ENCODE results near the gene ZNF506. TPM values are rescaled to one million over a fixed set of nuclear protein-coding genes. Genes with fewer than 3 reads are reported as not detected.

The ZNF506 gene
- total and polyA plus RNA-seq, 2 experiments from 2014 or later, result 26.0 to 42.1 TPM

DNA sequence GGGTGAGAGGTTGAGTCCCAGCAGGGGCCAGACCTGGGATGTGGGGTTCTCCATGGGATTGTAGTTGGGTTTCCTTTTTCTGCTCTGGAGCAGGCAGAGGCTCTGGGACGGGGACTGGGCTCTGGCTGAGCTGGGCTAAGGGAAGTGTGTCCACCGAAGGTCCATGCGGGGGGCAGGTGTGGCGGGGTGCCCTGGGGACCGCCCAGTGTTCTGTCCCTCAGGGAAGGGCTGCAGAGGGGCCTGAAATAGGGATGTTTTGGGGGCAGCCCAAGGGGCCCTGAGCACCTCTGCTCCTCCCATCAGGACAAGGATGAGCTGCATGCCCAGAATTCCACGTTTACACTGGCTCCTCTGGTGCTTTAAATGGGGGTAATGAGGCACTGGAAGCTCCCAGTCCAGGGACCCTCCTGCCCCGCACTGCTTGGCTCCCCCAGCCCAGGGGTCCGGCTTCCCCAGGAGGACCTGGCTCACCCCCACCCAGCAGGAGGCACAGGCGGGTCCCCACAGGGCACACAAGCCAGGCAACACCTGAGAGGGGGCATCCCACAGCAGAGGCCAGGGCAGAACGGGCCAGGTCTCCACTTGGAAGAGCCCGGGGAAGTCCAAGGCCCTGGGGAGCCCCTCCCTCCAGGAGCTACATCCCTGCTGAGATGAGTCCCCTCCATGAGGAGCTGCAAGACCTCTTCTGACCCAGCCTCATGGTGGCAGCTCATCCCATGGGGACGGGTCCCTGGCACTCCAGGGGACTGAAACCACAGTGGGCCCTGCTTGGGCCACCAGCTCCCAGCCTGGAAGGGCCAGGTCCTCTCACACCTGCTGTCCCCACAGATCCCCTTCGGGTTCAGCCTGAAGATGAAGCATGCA is 74.0 kb downstream of the ZNF506 start:
- Mint-ChIP-seq H3K4me3 (no peak overlapping the region), H3K9me3 (peaks cover 7% of the 10 kb centered on the region; the same call in 1 of the 3 replicates), H3K4me1 (no peaks in the 10 kb centered on the region), H3K27me3 (ENCODE audit: insufficient read depth, low read depth, poor library complexity) (peaks cover 6% of the 10 kb centered on the region), H3K27ac (no peak overlapping the region), H3K36me3 (ENCODE audit: low read depth) (no peaks in the 10 kb centered on the region; the same call in 2 of the 3 replicates)
- Histone ChIP-seq H3K9me2 (ENCODE audit: insufficient read depth) (0 out of 2 replicates have a peak, but pooled peaks cover 2% of the 10 kb centered on the region), H3K27ac (ENCODE audit: low read depth) (no peak overlapping the region), H4K20me1 (replicated peaks; ENCODE audit: insufficient read depth) (no peaks in the 10 kb centered on the region), H2AFZ (no peak overlapping the region), H3K4me1 (ENCODE audit: insufficient read depth) (no peaks in the 10 kb centered on the region), H3K36me3 (ENCODE audit: insufficient read depth) (no peaks in the 10 kb centered on the region), H3F3A (replicated peaks; ENCODE audit: low read depth) (no peaks in the 10 kb centered on the region), H3K4me3 (no peak overlapping the region), H3K27me3 (ENCODE audit: insufficient read depth) (no peaks in the 10 kb centered on the region), H3K4me2 (no peak overlapping the region), H3K79me2 (replicated peaks; ENCODE audit: insufficient read depth) (no peaks in the 10 kb centered on the region)
- TF ChIP-seq, protein P1, sequence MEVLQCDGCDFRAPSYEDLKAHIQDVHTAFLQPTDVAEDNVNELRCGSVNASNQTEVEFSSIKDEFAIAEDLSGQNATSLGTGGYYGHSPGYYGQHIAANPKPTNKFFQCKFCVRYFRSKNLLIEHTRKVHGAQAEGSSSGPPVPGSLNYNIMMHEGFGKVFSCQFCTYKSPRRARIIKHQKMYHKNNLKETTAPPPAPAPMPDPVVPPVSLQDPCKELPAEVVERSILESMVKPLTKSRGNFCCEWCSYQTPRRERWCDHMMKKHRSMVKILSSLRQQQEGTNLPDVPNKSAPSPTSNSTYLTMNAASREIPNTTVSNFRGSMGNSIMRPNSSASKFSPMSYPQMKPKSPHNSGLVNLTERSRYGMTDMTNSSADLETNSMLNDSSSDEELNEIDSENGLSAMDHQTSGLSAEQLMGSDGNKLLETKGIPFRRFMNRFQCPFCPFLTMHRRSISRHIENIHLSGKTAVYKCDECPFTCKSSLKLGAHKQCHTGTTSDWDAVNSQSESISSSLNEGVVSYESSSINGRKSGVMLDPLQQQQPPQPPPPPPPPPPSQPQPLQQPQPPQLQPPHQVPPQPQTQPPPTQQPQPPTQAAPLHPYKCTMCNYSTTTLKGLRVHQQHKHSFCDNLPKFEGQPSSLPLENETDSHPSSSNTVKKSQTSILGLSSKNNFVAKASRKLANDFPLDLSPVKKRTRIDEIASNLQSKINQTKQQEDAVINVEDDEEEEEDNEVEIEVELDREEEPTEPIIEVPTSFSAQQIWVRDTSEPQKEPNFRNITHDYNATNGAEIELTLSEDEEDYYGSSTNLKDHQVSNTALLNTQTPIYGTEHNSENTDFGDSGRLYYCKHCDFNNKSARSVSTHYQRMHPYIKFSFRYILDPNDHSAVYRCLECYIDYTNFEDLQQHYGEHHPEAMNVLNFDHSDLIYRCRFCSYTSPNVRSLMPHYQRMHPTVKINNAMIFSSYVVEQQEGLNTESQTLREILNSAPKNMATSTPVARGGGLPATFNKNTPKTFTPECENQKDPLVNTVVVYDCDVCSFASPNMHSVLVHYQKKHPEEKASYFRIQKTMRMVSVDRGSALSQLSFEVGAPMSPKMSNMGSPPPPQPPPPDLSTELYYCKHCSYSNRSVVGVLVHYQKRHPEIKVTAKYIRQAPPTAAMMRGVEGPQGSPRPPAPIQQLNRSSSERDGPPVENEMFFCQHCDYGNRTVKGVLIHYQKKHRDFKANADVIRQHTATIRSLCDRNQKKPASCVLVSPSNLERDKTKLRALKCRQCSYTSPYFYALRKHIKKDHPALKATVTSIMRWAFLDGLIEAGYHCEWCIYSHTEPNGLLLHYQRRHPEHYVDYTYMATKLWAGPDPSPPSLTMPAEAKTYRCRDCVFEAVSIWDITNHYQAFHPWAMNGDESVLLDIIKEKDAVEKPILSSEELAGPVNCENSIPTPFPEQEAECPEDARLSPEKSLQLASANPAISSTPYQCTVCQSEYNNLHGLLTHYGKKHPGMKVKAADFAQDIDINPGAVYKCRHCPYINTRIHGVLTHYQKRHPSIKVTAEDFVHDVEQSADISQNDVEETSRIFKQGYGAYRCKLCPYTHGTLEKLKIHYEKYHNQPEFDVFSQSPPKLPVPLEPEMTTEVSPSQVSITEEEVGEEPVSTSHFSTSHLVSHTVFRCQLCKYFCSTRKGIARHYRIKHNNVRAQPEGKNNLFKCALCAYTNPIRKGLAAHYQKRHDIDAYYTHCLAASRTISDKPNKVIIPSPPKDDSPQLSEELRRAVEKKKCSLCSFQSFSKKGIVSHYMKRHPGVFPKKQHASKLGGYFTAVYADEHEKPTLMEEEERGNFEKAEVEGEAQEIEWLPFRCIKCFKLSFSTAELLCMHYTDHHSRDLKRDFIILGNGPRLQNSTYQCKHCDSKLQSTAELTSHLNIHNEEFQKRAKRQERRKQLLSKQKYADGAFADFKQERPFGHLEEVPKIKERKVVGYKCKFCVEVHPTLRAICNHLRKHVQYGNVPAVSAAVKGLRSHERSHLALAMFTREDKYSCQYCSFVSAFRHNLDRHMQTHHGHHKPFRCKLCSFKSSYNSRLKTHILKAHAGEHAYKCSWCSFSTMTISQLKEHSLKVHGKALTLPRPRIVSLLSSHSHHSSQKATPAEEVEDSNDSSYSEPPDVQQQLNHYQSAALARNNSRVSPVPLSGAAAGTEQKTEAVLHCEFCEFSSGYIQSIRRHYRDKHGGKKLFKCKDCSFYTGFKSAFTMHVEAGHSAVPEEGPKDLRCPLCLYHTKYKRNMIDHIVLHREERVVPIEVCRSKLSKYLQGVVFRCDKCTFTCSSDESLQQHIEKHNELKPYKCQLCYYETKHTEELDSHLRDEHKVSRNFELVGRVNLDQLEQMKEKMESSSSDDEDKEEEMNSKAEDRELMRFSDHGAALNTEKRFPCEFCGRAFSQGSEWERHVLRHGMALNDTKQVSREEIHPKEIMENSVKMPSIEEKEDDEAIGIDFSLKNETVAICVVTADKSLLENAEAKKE (CRISPR knock-in tag; IDR thresholded peaks at IDR 0.05), result no peak
- no peak for TF ChIP-seq ZNF114 (CRISPR knock-in tag; IDR thresholded peaks at IDR 0.05)
- no peak for TF ChIP-seq NANOG (IDR thresholded peaks at IDR 0.05; ENCODE audit: borderline replicate concordance)
- TF ChIP-seq, protein P2, sequence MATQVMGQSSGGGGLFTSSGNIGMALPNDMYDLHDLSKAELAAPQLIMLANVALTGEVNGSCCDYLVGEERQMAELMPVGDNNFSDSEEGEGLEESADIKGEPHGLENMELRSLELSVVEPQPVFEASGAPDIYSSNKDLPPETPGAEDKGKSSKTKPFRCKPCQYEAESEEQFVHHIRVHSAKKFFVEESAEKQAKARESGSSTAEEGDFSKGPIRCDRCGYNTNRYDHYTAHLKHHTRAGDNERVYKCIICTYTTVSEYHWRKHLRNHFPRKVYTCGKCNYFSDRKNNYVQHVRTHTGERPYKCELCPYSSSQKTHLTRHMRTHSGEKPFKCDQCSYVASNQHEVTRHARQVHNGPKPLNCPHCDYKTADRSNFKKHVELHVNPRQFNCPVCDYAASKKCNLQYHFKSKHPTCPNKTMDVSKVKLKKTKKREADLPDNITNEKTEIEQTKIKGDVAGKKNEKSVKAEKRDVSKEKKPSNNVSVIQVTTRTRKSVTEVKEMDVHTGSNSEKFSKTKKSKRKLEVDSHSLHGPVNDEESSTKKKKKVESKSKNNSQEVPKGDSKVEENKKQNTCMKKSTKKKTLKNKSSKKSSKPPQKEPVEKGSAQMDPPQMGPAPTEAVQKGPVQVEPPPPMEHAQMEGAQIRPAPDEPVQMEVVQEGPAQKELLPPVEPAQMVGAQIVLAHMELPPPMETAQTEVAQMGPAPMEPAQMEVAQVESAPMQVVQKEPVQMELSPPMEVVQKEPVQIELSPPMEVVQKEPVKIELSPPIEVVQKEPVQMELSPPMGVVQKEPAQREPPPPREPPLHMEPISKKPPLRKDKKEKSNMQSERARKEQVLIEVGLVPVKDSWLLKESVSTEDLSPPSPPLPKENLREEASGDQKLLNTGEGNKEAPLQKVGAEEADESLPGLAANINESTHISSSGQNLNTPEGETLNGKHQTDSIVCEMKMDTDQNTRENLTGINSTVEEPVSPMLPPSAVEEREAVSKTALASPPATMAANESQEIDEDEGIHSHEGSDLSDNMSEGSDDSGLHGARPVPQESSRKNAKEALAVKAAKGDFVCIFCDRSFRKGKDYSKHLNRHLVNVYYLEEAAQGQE (IDR thresholded peaks at IDR 0.05; ENCODE audit: unreplicated experiment), result no peak
- no peak for TF ChIP-seq CTCF (conservative IDR thresholded peaks at IDR 0.05; ENCODE audit: low read depth in 2 of 2)
- TF ChIP-seq EZH2 (IDR thresholded peaks at IDR 0.05; ENCODE audit: low read depth, unreplicated experiment), result no peak
- TF ChIP-seq CREB1 (CRISPR knock-in tag; IDR thresholded peaks at IDR 0.05; ENCODE audit: low read depth), result no peak
- TF ChIP-seq JUNB (IDR thresholded peaks at IDR 0.05; ENCODE audit: unreplicated experiment), result no peak
- TF ChIP-seq STAT1 (IDR thresholded peaks at IDR 0.05; ENCODE audit: unreplicated experiment), result no peak
- no peak for TF ChIP-seq ETS1 (IDR thresholded peaks at IDR 0.05)
- no peak for TF ChIP-seq POLR2AphosphoS5 (IDR thresholded peaks at IDR 0.05; ENCODE audit: low read depth)
- TF ChIP-seq EZH2phosphoT487 (IDR thresholded peaks at IDR 0.05; ENCODE audit: unreplicated experiment), result no peak
- TF ChIP-seq ZNF331 (CRISPR knock-in tag; IDR thresholded peaks at IDR 0.05; ENCODE audit: low read depth), result no peak
- ATAC-seq (no peak), DNase-seq (ENCODE audit: low spot score) (no peak)

Measured in GM23338 (cell line).